H1 (cell line): ENCODE measurements around the gene CD8B2. TPM values are rescaled to one million over a fixed set of nuclear protein-coding genes. Genes with fewer than 3 reads are reported as not detected.

Source experiments
- CTCF ChIA-PET: fragments of 300-600 bp; sonication (Branson Sonifier 250); formaldehyde crosslinking; loops from one replicate; lab custom pipeline; 2021; ENCODE audit not compliant: partially characterized antibody; lab: Charles Lee
- POLR2A ChIA-PET: fragments of 300-600 bp; sonication (Branson Sonifier 250); formaldehyde crosslinking; loops from one replicate; lab custom pipeline; 2021; ENCODE audit warnings: inconsistent platforms; ENCODE audit not compliant: partially characterized antibody; lab: Charles Lee
- DNase-seq, 2 experiments: peaks; one replicate each; pipeline versions ENCODE4 v3.0.0 to v3.0.0-alpha.2; 2010 to 2022; ENCODE audit warnings: low spot score in 2 of 2, low read depth in 1 of 2, mixed read lengths in 1 of 2
- FAIRE-seq: peaks from 2 replicates; lab custom pipeline; 2011; peaks lifted over from hg19 to GRCh38; lab: Jason Lieb, UNC
- H2AFZ ChIP-seq: 2 replicates; pipeline ENCODE4 v1.8.1; 2012; ENCODE audit warnings: low read length, inconsistent platforms
- H2AK5ac ChIP-seq: 2 replicates; pipeline ENCODE4 v1.6.1; 2013; ENCODE audit warnings: low read depth, low read length
- H2BK120ac ChIP-seq: replicated peaks from 2 replicates; pipeline ENCODE3; 2013; ENCODE audit warnings: low read depth, low read length, inconsistent platforms
- H2BK12ac ChIP-seq: 2 replicates; pipeline ENCODE4 v1.6.1; 2013; ENCODE audit warnings: low read depth, low read length
- H2BK15ac ChIP-seq: 2 replicates; pipeline ENCODE4 v1.6.1; 2013; ENCODE audit warnings: low read length
- H2BK20ac ChIP-seq: 2 replicates; pipeline ENCODE4 v1.6.1; 2013; ENCODE audit warnings: low read length
- H2BK5ac ChIP-seq: 2 replicates; pipeline ENCODE4 v1.6.1; 2013; ENCODE audit warnings: low read depth, low read length
- H3K14ac ChIP-seq: 2 replicates; pipeline ENCODE4 v1.6.1; 2013; ENCODE audit warnings: inconsistent platforms; ENCODE audit not compliant: insufficient read length
- H3K18ac ChIP-seq: 2 replicates; pipeline ENCODE4 v1.6.1; 2013; ENCODE audit warnings: low read length; ENCODE audit errors: extremely low read depth
- H3K23ac ChIP-seq: 2 replicates; pipeline ENCODE4 v1.6.1; 2013; ENCODE audit warnings: inconsistent platforms; ENCODE audit not compliant: insufficient read length
- H3K23me2 ChIP-seq: 2 replicates; pipeline ENCODE4 v1.6.1; 2013; ENCODE audit warnings: low read depth, low read length
- H3K27ac ChIP-seq: 2 replicates; pipeline ENCODE4 v1.6.1; 2011; ENCODE audit warnings: low read depth, low read length, inconsistent platforms
- H3K27me3 ChIP-seq, 4 experiments: replicated peaks in 1 of 4; 1 replicate in 1 of 4; 2 replicates in 3 of 4; pipeline versions ENCODE4 v1.6.1 to v1.8.1; 2011 to 2013; ENCODE audit warnings: low read length in 3 of 4, mild to moderate bottlenecking in 3 of 4, inconsistent platforms in 2 of 4, mixed read lengths in 2 of 4, moderate library complexity in 1 of 4; ENCODE audit not compliant: control insufficient read depth in 3 of 4, insufficient read depth in 3 of 4; ENCODE audit errors: extremely low read depth in 1 of 4
- H3K36me3 ChIP-seq, 4 experiments: 2 replicates each; pipeline versions ENCODE4 v1.6.1 to v1.8.1; 2011 to 2013; ENCODE audit warnings: mild to moderate bottlenecking in 4 of 4, low read length in 3 of 4, moderate library complexity in 2 of 4, control low read depth in 1 of 4, inconsistent platforms in 1 of 4; ENCODE audit not compliant: insufficient read depth in 4 of 4, control insufficient read depth in 2 of 4
- H3K4ac ChIP-seq: replicated peaks from 2 replicates; pipeline ENCODE3; 2013; ENCODE audit warnings: low read length, low read depth, mixed read lengths, inconsistent platforms; ENCODE audit not compliant: insufficient read length
- H3K4me1 ChIP-seq, 4 experiments: replicated peaks in 1 of 4; 1 replicate in 1 of 4; 2 replicates in 3 of 4; pipeline versions ENCODE4 v1.6.1 to v1.8.1; 2011 to 2013; ENCODE audit warnings: low read length in 3 of 4, inconsistent platforms in 2 of 4, mixed read lengths in 1 of 4; ENCODE audit not compliant: insufficient read depth in 4 of 4, control insufficient read depth in 3 of 4
- H3K4me2 ChIP-seq, 2 experiments: 2 replicates each; pipeline versions ENCODE4 v1.6.1 to v1.8.1; 2011 to 2013; ENCODE audit warnings: low read depth in 2 of 2, low read length in 2 of 2, control low read depth in 1 of 2, inconsistent platforms in 1 of 2, mild to moderate bottlenecking in 1 of 2; ENCODE audit not compliant: insufficient read depth in 1 of 2
- H3K4me3 ChIP-seq, 4 experiments: fragments of 200-600, 300-600 bp in 1 of 4; sonication (generic), shearing (Covaris generic), sonication (Bioruptor Twin) in 1 of 4; 2 replicates each; pipeline versions ENCODE4 v1.5.1 to v1.8.1; 2011 to 2016; ENCODE audit warnings: low read length in 4 of 4, low read depth in 3 of 4, control low read depth in 2 of 4, inconsistent platforms in 2 of 4, mild to moderate bottlenecking in 2 of 4, mixed read lengths in 1 of 4, moderate library complexity in 1 of 4; ENCODE audit not compliant: insufficient read depth in 2 of 4; ENCODE audit errors: extremely low read depth in 1 of 4
- H3K56ac ChIP-seq: replicated peaks from 2 replicates; pipeline ENCODE3; 2013; ENCODE audit warnings: low read depth, mild to moderate bottlenecking, mixed read lengths, low read length, inconsistent platforms; ENCODE audit not compliant: insufficient read length
- H3K79me1 ChIP-seq: 2 replicates; pipeline ENCODE4 v1.6.1; 2013; ENCODE audit warnings: low read depth, low read length, control low read depth
- H3K79me2 ChIP-seq, 2 experiments: 2 replicates each; pipeline versions ENCODE4 v1.6.1 to v1.8.1; 2012 to 2013; ENCODE audit warnings: low read length in 2 of 2, mild to moderate bottlenecking in 2 of 2, inconsistent platforms in 1 of 2; ENCODE audit not compliant: insufficient read depth in 2 of 2, control insufficient read depth in 1 of 2
- H3K9ac ChIP-seq, 4 experiments: replicated peaks in 1 of 4; 1 replicate in 1 of 4; 2 replicates in 3 of 4; pipeline versions ENCODE4 v1.6.1 to v1.8.1; 2011 to 2013; ENCODE audit warnings: low read depth in 3 of 4, low read length in 3 of 4, control low read depth in 2 of 4, mild to moderate bottlenecking in 2 of 4, moderate library complexity in 2 of 4, inconsistent platforms in 1 of 4; ENCODE audit errors: extremely low read depth in 1 of 4
- H3K9me3 ChIP-seq, 2 experiments: 2 replicates each; pipeline versions ENCODE4 v1.6.1 to v1.8.1; 2012 to 2013; ENCODE audit warnings: mild to moderate bottlenecking in 2 of 2, moderate library complexity in 2 of 2, control low read depth in 1 of 2, inconsistent platforms in 1 of 2, low read depth in 1 of 2, low read length in 1 of 2, mixed read lengths in 1 of 2; ENCODE audit not compliant: insufficient read depth in 2 of 2
- H4K20me1 ChIP-seq, 2 experiments: replicated peaks in 1 of 2; 2 replicates each; pipeline versions ENCODE3 to v1.8.1; 2011 to 2013; ENCODE audit warnings: inconsistent platforms in 2 of 2, low read length in 2 of 2, mild to moderate bottlenecking in 1 of 2; ENCODE audit not compliant: insufficient read depth in 2 of 2, control insufficient read depth in 1 of 2
- H4K5ac ChIP-seq: 2 replicates; pipeline ENCODE4 v1.6.1; 2013; ENCODE audit warnings: low read length, low read depth, mixed read lengths, inconsistent platforms; ENCODE audit not compliant: insufficient read length
- H4K8ac ChIP-seq: 2 replicates; pipeline ENCODE4 v1.8.0; 2013; ENCODE audit warnings: mild to moderate bottlenecking, moderate library complexity, low read length, inconsistent platforms; ENCODE audit not compliant: insufficient read depth; ENCODE audit errors: extremely low read depth
- H4K91ac ChIP-seq: replicated peaks from 2 replicates; pipeline ENCODE3; 2013; ENCODE audit warnings: low read length, mixed read lengths, inconsistent platforms; ENCODE audit not compliant: insufficient read length
- CHD1 ChIP-seq: IDR thresholded peaks from 2 replicates; pipeline ENCODE4 v1.6.1; 2012; ENCODE audit warnings: low read depth, low read length, improper control_type of control experiment
- EZH2 ChIP-seq: fragments of 200-600 bp; sonication (generic); IDR thresholded peaks from 2 replicates; pipeline ENCODE4 v1.7.1; 2012; ENCODE audit warnings: low read depth, mild to moderate bottlenecking, moderate library complexity, low read length, inconsistent platforms; ENCODE audit not compliant: severe bottlenecking
- GTF2F1 ChIP-seq: IDR thresholded peaks from 2 replicates; pipeline ENCODE4 v1.6.1; 2012; ENCODE audit warnings: low read depth, low read length, improper control_type of control experiment, borderline replicate concordance
- JUND ChIP-seq: IDR thresholded peaks from 2 replicates; pipeline ENCODE4 v1.6.1; 2011; ENCODE audit warnings: mild to moderate bottlenecking, improper control_type of control experiment, low read length
- KDM5A ChIP-seq: fragments of 200-600 bp; IDR thresholded peaks from 2 replicates; pipeline ENCODE4 v1.7.1; 2012; ENCODE audit warnings: mild to moderate bottlenecking, low read length, inconsistent platforms, mixed read lengths
- NANOG ChIP-seq: IDR thresholded peaks from 2 replicates; pipeline ENCODE4 v1.6.1; 2011; ENCODE audit warnings: low read length, low read depth, mild to moderate bottlenecking, inconsistent platforms; ENCODE audit not compliant: insufficient read depth, poor library complexity, severe bottlenecking
- POLR2A ChIP-seq, 2 experiments: IDR thresholded peaks; 1 replicate in 1 of 2; 2 replicates in 1 of 2; pipeline ENCODE4 v1.6.1; 2011; ENCODE audit warnings: low read depth in 2 of 2, low read length in 2 of 2, mild to moderate bottlenecking in 2 of 2; ENCODE audit errors: control extremely low read depth in 1 of 2
- POLR2AphosphoS5 ChIP-seq: IDR thresholded peaks from 2 replicates; pipeline ENCODE4 v1.6.1; 2011; ENCODE audit warnings: low read depth, low read length
- SP4 ChIP-seq: IDR thresholded peaks from 2 replicates; pipeline ENCODE4 v1.6.1; 2012; ENCODE audit warnings: low read length, inconsistent platforms
- TAF1 ChIP-seq: IDR thresholded peaks from 2 replicates; pipeline ENCODE4 v1.6.1; 2011; ENCODE audit warnings: mild to moderate bottlenecking, low read depth, low read length
- WGBS, 2 experiments: shearing (Covaris generic) in 1 of 2; methylation state at CpG; one replicate each; pipeline versions ENCODE4 v1.1.6 to v1.1.7; 2013 to 2015; ENCODE audit warnings: low lambda C conversion rate in 2 of 2, mixed read lengths in 2 of 2, inconsistent platforms in 1 of 2, low coverage in 1 of 2, missing lambda C conversion rate in 1 of 2; ENCODE audit not compliant: insufficient replicate concordance in 2 of 2, insufficient coverage in 1 of 2, insufficient read length in 1 of 2; ENCODE audit errors: extremely low coverage in 1 of 2, missing lambda C conversion rate in 1 of 2; 5-methylcytosine and 5-hydroxymethylcytosine counted together
- polyA plus RNA-seq, 7 experiments: library from polyadenylated mRNA; depleted of rRNA in 3 of 7; stranded (reverse) in 5 of 7; unstranded in 2 of 7; fragments of >200 nt in 5 of 7; fragments of 200-250 nt in 2 of 7; gene quantifications; 1 replicate in 5 of 7; 2 replicates in 1 of 7; 4 replicates in 1 of 7; pipeline versions ENCODE4 v1.2.1 to v1.2.3, GENCODE V29; 2011 to 2013; ENCODE audit warnings: missing spikeins in 2 of 7, mixed read lengths in 2 of 7
- total RNA-seq: library from RNA; stranded (reverse); fragmentation: NEBNext Ultra II Directional; extraction: Animal tissue kit (Norgen Biotek cat#: 25700); gene quantifications from 2 replicates; pipeline ENCODE4 v1.2.1, GENCODE V29; 2021

The CD8B2 gene
- total and polyA plus RNA-seq, 2 of the 8 experiments (the other 6 are each of a cell fraction or from before 2014, with no cell fraction given) = 0.03 TPM; not detected in 1

DNA sequence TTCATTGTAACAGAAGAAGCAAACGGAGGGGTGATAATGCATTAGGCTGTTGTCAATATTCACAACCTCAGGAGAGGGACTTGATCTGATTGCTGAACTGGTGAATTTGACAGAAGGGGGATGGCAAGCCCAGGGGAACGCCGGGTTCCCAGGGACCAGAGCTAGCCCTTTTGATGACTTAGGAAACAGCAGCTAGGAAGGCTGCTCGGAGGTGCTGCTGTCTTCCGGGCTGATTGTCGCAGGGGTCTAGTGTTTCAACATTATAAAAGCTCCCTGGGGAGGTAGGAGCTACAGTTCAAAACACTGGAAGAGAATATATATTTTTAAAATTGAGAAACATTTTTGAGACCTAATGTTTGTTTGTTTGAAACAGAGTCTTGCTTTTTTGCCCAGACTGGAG, 47.3 kb downstream of the CD8B2 start:
- Histone ChIP-seq H2BK120ac (no peak overlapping the region), H4K91ac (no peak overlapping the region), H3K27me3 (no peaks in the 10 kb centered on the region), H3K9ac (no peak overlapping the region), H2AK5ac (no peak overlapping the region), H4K5ac (no peak overlapping the region), H4K8ac (no peak overlapping the region), H3K4me1 (no peaks in the 10 kb centered on the region), H3K23me2 (no peaks in the 10 kb centered on the region), H3K9me3 (no peaks in the 10 kb centered on the region), H3K56ac (no peak overlapping the region), H3K79me2 (no peaks in the 10 kb centered on the region), H3K23ac (no peak overlapping the region), H3K36me3 (no peaks in the 10 kb centered on the region), H3K14ac (no peak overlapping the region), H3K4ac (no peak overlapping the region), H3K27ac (no peak overlapping the region), H2BK15ac (no peak overlapping the region), H2BK5ac (no peak overlapping the region), H3K4me3 (no peak overlapping the region), H3K4me2 (no peak overlapping the region), H3K79me1 (no peaks in the 10 kb centered on the region), H2AFZ (no peak overlapping the region), H2BK12ac (no peak overlapping the region), H3K18ac (no peak overlapping the region), H2BK20ac (no peak overlapping the region), H4K20me1 (no peaks in the 10 kb centered on the region)
- WGBS, 2 experiments = 58% methylated on average over 6 of the region's 6 CpGs; no CpG with 5 or more reads in 1 of the 2 experiments
- POLR2A ChIA-PET = no interaction called here
- DNase-seq = no peak
- FAIRE-seq = no peak
- TF ChIP-seq JUND = no peak
- no peak for TF ChIP-seq SP4
- no peak for TF ChIP-seq GTF2F1
- TF ChIP-seq TAF1 = no peak
- no peak for TF ChIP-seq EZH2
- no peak for TF ChIP-seq POLR2A (IDR thresholded peaks at IDR 0.05; ENCODE audit: control extremely low read depth in 1 of 2, low read depth in 2 of 2, low read length in 2 of 2)
- no peak for TF ChIP-seq POLR2AphosphoS5
- no peak for TF ChIP-seq CHD1
- TF ChIP-seq NANOG = no peak
- TF ChIP-seq KDM5A = no peak
- CTCF ChIA-PET = interaction anchor here (1.1 to 2.6 kb wide), 3 partner anchors 9 to 429 kb away, joined by 3 to 20 read pairs (median 4); no protein-coding TSS in a partner anchor
